Bronchial epithelial cell (primary cell): ENCODE measurements around the gene ABI3. TPM values are rescaled to one million over a fixed set of nuclear protein-coding genes. Genes with fewer than 3 reads are reported as not detected.
A peak's percentile ranks its signal among the peaks of the same experiment; 100 is the strongest.

Experiments
- DNase-seq: peaks from one replicate; pipeline ENCODE4 v3.0.0-alpha.2; 2010; ENCODE audit warnings: low read depth
- FAIRE-seq: peaks from 2 replicates; lab custom pipeline; 2011; peaks lifted over from hg19 to GRCh38; lab: Jason Lieb, UNC
- H3K27me3 ChIP-seq: 2 replicates; pipeline ENCODE4 v1.5.1; 2011; ENCODE audit warnings: low read length; ENCODE audit not compliant: control insufficient read depth, insufficient read depth
- H3K36me3 ChIP-seq: 2 replicates; pipeline ENCODE4 v1.5.1; 2011; ENCODE audit warnings: low read length; ENCODE audit not compliant: control insufficient read depth, insufficient read depth
- H3K4me3 ChIP-seq: 2 replicates; pipeline ENCODE4 v1.5.1; 2011; ENCODE audit warnings: mild to moderate bottlenecking, low read depth, low read length, control low read depth
- CTCF ChIP-seq: IDR thresholded peaks from 2 replicates; pipeline ENCODE4 v1.5.1; 2011; ENCODE audit warnings: mild to moderate bottlenecking, moderate library complexity, low read length, control low read depth, inconsistent platforms; ENCODE audit not compliant: insufficient read depth, severe bottlenecking
- total RNA-seq: library from RNA; depleted of rRNA; stranded (reverse); fragments of >200 nt; gene quantifications from 2 replicates; pipeline ENCODE4 v1.2.1, GENCODE V29; 2014

Gene ABI3
- total RNA-seq, 1 donor from 2014 or later, result not detected

DNA sequence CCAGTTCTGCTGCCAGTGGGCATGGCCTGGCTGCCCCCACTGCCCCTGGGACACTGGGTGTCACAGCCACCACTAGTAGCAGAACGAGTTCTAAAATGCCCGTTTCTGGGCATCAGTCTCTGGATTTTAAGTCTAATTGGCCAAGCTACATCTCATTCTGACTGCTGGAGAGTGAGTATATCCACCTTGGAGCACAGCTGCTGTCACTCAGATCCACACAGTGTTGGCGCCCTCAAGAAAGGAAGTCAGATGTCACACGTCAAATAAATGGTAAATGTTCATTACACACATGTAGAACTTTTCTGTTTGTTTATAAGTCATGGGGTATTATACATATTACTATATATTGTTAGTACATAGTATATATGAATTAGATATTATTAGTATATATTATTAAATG lies 19.6 kb upstream of the ABI3 start:
- FAIRE-seq (no peak), DNase-seq (no peak)
- Histone ChIP-seq H3K36me3 (no peaks in the 10 kb centered on the region), H3K27me3 (no peaks in the 10 kb centered on the region), H3K4me3 (no peak overlapping the region)
- TF ChIP-seq CTCF, result no peak

DNA sequence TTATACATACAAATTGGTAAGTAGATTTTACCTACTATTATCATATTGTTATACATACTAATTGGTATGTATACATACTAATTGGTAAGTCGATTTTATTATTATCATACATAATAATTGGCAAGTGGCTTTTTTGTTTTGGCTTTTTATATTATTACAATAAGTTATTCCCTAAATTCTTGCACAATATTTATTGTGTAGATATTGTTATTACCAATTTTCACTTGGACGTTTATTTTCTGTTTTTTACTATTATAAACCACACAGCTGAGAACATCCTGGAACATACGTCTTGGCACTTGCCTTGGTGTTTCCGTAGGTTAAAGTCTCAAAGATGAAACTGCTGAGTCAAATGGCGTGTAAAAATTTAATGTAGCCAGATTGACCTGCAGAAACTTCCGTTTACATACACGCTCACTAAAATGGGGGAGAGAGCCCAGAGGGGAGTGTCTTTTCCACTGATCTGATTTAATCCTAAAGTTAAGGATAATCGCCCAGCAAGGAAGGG lies 19.0 kb upstream of the ABI3 start:
- TF ChIP-seq CTCF, result no peak
- FAIRE-seq (no peak), DNase-seq (no peak)
- Histone ChIP-seq H3K27me3 (no peaks in the 10 kb centered on the region), H3K36me3 (no peaks in the 10 kb centered on the region), H3K4me3 (peak overlapping the region; percentile 70)

DNA sequence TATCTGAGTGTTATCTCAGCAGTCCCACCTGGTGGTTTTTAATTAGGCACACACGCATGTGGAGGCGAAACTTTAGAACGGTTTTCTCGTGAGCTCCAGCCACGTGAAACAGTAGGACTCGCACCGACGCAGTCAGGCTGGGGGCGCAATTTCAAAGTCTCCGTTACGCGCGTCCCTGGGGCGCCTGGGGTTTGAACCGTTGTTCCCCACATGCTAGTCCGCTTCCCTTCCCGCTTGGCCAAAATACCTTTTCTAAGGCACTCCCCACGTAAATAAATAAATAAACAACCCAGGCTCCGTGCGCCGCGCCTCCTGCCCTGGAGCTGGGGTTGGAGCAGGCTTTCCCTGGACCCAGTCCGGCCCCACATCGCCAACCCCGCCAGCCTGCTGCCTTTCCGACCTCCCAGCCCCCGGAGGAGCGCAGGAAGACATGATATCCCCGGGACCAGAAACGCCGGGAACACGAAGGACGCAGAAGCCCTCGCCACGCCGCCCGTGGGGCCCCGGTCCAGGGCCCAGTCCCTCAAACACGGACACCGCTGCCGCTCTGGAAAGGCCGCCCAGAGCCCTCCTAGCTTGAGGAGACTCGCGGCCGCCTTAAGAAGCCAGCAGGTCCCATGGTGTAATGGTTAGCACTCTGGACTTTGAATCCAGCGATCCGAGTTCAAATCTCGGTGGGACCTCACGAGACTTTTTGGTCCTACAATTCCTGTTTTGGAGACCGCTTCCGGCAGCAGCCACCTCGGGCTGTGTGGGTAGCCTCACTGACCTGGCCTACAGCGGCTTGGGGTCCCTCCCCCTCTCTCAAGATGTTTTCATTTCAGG lies 18.4 kb upstream of the ABI3 start:
- TF ChIP-seq CTCF, result peak; percentile 45
- DNase-seq, result peak; percentile 78
- Histone ChIP-seq H3K36me3 (no peaks in the 10 kb centered on the region), H3K4me3 (peak overlapping the region; percentile 70), H3K27me3 (no peaks in the 10 kb centered on the region)
- no peak for FAIRE-seq

- no peak for TF ChIP-seq CTCF
- Histone ChIP-seq H3K27me3 (no peaks in the 10 kb centered on the region), H3K4me3 (peak overlapping the region; percentile 70), H3K36me3 (no peaks in the 10 kb centered on the region)
- FAIRE-seq (no peak), DNase-seq (peak; percentile 53)
Measured at GRCh38 chr17:49193513-49194296, 16.8 kb upstream of the ABI3 start.

DNA sequence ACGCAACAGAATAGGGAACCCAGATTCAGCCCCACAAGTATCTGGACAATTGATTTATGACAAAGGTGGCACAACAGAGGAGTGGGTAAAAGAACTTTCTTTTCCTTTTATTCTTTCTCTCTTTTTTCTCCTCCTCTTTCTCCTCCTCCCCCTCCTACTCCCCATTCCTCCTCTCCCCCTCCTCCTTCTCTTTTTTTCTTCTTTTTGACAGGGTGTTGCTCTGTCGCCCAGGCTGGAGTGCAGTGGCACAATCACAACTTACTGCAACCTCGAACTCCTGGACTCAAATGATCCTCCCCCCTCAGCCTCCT lies 16.3 kb upstream of the ABI3 start:
- no peak overlapping the region for H3K4me3 ChIP-seq
- no peaks in the 10 kb centered on the region for H3K36me3 ChIP-seq
- H3K27me3 ChIP-seq, result no peaks in the 10 kb centered on the region
- FAIRE-seq (no peak), DNase-seq (no peak)
- no peak for TF ChIP-seq CTCF
